GM12872 (cell line): Measurements from ENCODE around the gene HNF1B.

Experiments
- CTCF ChIP-seq: IDR thresholded peaks from 3 replicates; pipeline ENCODE4 v1.5.1; 2011; ENCODE audit warnings: low read depth, mild to moderate bottlenecking, low read length, moderate library complexity; ENCODE audit not compliant: insufficient read depth

The HNF1B gene

GRCh38 chr17:37732316-37732715 is 12.5 kb downstream of the HNF1B start:
- no peak for TF ChIP-seq CTCF

- TF ChIP-seq CTCF = no peak
These were observed 13.8 kb downstream of the HNF1B start for GRCh38 chr17:37731056-37731455.

GRCh38 chr17:37729905-37730304 is 15.0 kb downstream of the HNF1B start:
- TF ChIP-seq CTCF = no peak

GRCh38 chr17:37726891-37727675 is 17.8 kb downstream of the HNF1B start:
- no peak for TF ChIP-seq CTCF

- TF ChIP-seq CTCF = no peak
These were observed 18.6 kb downstream of the HNF1B start for GRCh38 chr17:37726248-37726647.

- no peak for TF ChIP-seq CTCF
These were observed 19.2 kb downstream of the HNF1B start for GRCh38 chr17:37725601-37726146.

- TF ChIP-seq CTCF = no peak
These were observed 19.8 kb downstream of the HNF1B start for GRCh38 chr17:37725021-37725595.
